Measurements from ENCODE around the gene UBTD1.

UBTD1 gene

GRCh38 chr10:97497572-97498075 is 1.1 kb upstream of the UBTD1 start:
- DNase-seq (ENCODE audit: low read depth): no peak
- TF ChIP-seq CTCF (conservative IDR thresholded peaks at IDR 0.05; ENCODE audit: low read depth, low read length): no peak
- peak overlapping the region; percentile 95 for H3K4me3 ChIP-seq (ENCODE audit: low read length)

- no peak for TF ChIP-seq CTCF (conservative IDR thresholded peaks at IDR 0.05; ENCODE audit: low read depth, low read length)
- peak within 1 kb of the TSS; percentile 95 for H3K4me3 ChIP-seq (ENCODE audit: low read length)
- DNase-seq (ENCODE audit: low read depth): peak; percentile 91
These were observed 466 bp upstream of the UBTD1 start, which contains the start of gene MMS19 for GRCh38 chr10:97498076-97498840. MMS19 (minus strand) TSS chr10:97498422; CDS start chr10:97498384, 38 bp downstream.

GRCh38 chr10:97499561-97500296 is 1.0 kb downstream of the UBTD1 start:
- peak overlapping the region; percentile 84 for H3K4me3 ChIP-seq (ENCODE audit: low read length)
- TF ChIP-seq CTCF (conservative IDR thresholded peaks at IDR 0.05; ENCODE audit: low read depth, low read length): no peak
- no peak for DNase-seq (ENCODE audit: low read depth)

- no peak for DNase-seq (ENCODE audit: low read depth)
- no peak for TF ChIP-seq CTCF (conservative IDR thresholded peaks at IDR 0.05; ENCODE audit: low read depth, low read length)
- peak overlapping the region; percentile 84 for H3K4me3 ChIP-seq (ENCODE audit: low read length)
These were observed 1.5 kb downstream of the UBTD1 start for GRCh38 chr10:97500297-97500575.

- TF ChIP-seq CTCF (conservative IDR thresholded peaks at IDR 0.05; ENCODE audit: low read depth, low read length): no peak
- no peak for DNase-seq (ENCODE audit: low read depth)
These were observed 4.2 kb downstream of the UBTD1 start for GRCh38 chr10:97502916-97503315.

GRCh38 chr10:97503406-97503805 is 4.7 kb downstream of the UBTD1 start:
- TF ChIP-seq CTCF (conservative IDR thresholded peaks at IDR 0.05; ENCODE audit: low read depth, low read length): no peak
- H3K4me3 ChIP-seq (ENCODE audit: low read length): no peak overlapping the region

More at GRCh38 chr10:97502916-97503315, 4.2 kb downstream of the UBTD1 start:
- no peak overlapping the region for H3K4me3 ChIP-seq (ENCODE audit: low read length)

More at GRCh38 chr10:97503406-97503805, 4.7 kb downstream of the UBTD1 start:
- no peak for DNase-seq (ENCODE audit: low read depth)

Data from retinal pigment epithelial cell (primary cell).